Lower leg skin (tissue), 3 donors: ENCODE results near the gene SLBP.

Experiments used
- POLR2A ChIP-seq, 2 donors: fragments of 450-650 bp; IDR thresholded peaks; one replicate each; pipeline ENCODE4 v1.6.1; 2016 to 2017; ENCODE audit warnings: antibody characterized with exemption in 2 of 2, mild to moderate bottlenecking in 1 of 2, moderate library complexity in 1 of 2
- TF ChIP-seq, protein P1 (sequence below), 3 donors: fragments of 450-650 bp; IDR thresholded peaks; one replicate each; pipeline ENCODE4 v1.5.1; 2016; ENCODE audit warnings: antibody characterized with exemption in 3 of 3, mild to moderate bottlenecking in 3 of 3, moderate library complexity in 2 of 3

GRCh38 chr4:1736812-1737211 is 24.7 kb upstream of the SLBP start:
- TF ChIP-seq, protein P1, sequence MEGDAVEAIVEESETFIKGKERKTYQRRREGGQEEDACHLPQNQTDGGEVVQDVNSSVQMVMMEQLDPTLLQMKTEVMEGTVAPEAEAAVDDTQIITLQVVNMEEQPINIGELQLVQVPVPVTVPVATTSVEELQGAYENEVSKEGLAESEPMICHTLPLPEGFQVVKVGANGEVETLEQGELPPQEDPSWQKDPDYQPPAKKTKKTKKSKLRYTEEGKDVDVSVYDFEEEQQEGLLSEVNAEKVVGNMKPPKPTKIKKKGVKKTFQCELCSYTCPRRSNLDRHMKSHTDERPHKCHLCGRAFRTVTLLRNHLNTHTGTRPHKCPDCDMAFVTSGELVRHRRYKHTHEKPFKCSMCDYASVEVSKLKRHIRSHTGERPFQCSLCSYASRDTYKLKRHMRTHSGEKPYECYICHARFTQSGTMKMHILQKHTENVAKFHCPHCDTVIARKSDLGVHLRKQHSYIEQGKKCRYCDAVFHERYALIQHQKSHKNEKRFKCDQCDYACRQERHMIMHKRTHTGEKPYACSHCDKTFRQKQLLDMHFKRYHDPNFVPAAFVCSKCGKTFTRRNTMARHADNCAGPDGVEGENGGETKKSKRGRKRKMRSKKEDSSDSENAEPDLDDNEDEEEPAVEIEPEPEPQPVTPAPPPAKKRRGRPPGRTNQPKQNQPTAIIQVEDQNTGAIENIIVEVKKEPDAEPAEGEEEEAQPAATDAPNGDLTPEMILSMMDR (IDR thresholded peaks at IDR 0.05) = no peak
- no peak for TF ChIP-seq POLR2A (IDR thresholded peaks at IDR 0.05)
